A673 (cell line): ENCODE results near the gene ALG10. TPM values are rescaled to one million over a fixed set of nuclear protein-coding genes. Genes with fewer than 3 reads are reported as not detected.
"Not testable (repeated sequence)": the region's sequence is repeated elsewhere in the genome, so short reads cannot be mapped to it uniquely, and the experiment has no call there.

Source experiments
- BruUV-seq: library from RNA; stranded (reverse); fragments of 400-500 nt; replicated peaks from 2 replicates; lab custom pipeline; 2021; lab: Mats Ljungman, UMichigan
- CTCF ChIA-PET: fragments of 300-600 bp; sonication (Branson Sonifier 250); formaldehyde crosslinking; loops from one replicate; lab custom pipeline; 2022; ENCODE audit warnings: antibody characterized with exemption; lab: Charles Lee
- POLR2A ChIA-PET: fragments of 300-600 bp; sonication (Branson Sonifier 250); formaldehyde crosslinking; loops from one replicate; lab custom pipeline; 2022; ENCODE audit warnings: antibody characterized with exemption; ENCODE audit not compliant: low non-redundant PET; lab: Charles Lee
- DNase-seq: peaks from one replicate; pipeline ENCODE4 v3.0.0-alpha.2; 2015; ENCODE audit warnings: low spot score
- H3K27ac ChIP-seq: fragments of 200-600 bp; sonication (generic); 2 replicates; pipeline ENCODE4 v1.5.1; 2016; ENCODE audit warnings: mixed run types, low read depth, mild to moderate bottlenecking, mixed read lengths, antibody characterized with exemption, low read length; ENCODE audit not compliant: poor library complexity, severe bottlenecking
- H3K27me3 ChIP-seq: fragments of 200-600 bp; sonication (generic); replicated peaks from 2 replicates; pipeline ENCODE4 v1.6.1; 2017; ENCODE audit warnings: mixed run types, low read depth, mild to moderate bottlenecking, mixed read lengths, antibody characterized with exemption, low read length; ENCODE audit not compliant: insufficient read depth, poor library complexity
- H3K36me3 ChIP-seq: fragments of 200-600 bp; sonication (generic); 2 replicates; pipeline ENCODE4 v1.6.1; 2016; ENCODE audit warnings: mixed run types, mild to moderate bottlenecking, mixed read lengths, antibody characterized with exemption, low read length; ENCODE audit not compliant: insufficient read depth, poor library complexity, severe bottlenecking
- H3K4me1 ChIP-seq: fragments of 200-600 bp; sonication (generic); 2 replicates; pipeline ENCODE4 v1.6.1; 2017; ENCODE audit warnings: mixed run types, mild to moderate bottlenecking, mixed read lengths, antibody characterized with exemption, low read length; ENCODE audit not compliant: insufficient read depth, poor library complexity, severe bottlenecking
- H3K4me3 ChIP-seq: fragments of 200-600 bp; sonication (generic); 2 replicates; pipeline ENCODE4 v1.5.1; 2016; ENCODE audit warnings: low read depth, mixed run types, mild to moderate bottlenecking, mixed read lengths, low read length; ENCODE audit not compliant: poor library complexity, severe bottlenecking
- H3K9me3 ChIP-seq: fragments of 200-600 bp; sonication (generic); 2 replicates; pipeline ENCODE4 v1.6.1; 2016; ENCODE audit warnings: mixed run types, low read depth, mild to moderate bottlenecking, mixed read lengths, antibody characterized with exemption, low read length; ENCODE audit not compliant: poor library complexity, severe bottlenecking
- CTCF ChIP-seq: fragments of 300-800, 200-600 bp; sonication (generic); conservative IDR thresholded peaks from 2 replicates; pipeline ENCODE4 v1.5.1; 2017; ENCODE audit warnings: low read depth, mild to moderate bottlenecking, antibody characterized with exemption, low read length, moderate library complexity, mixed read lengths
- EZH2 ChIP-seq: fragments of 200-600 bp; sonication (generic); IDR thresholded peaks from 2 replicates; pipeline ENCODE4 v1.6.1; 2017; ENCODE audit warnings: borderline replicate concordance, low read depth, mild to moderate bottlenecking, mixed read lengths, antibody characterized with exemption, low read length; ENCODE audit not compliant: poor library complexity, severe bottlenecking
- intact Hi-C: fragments of 100-400 bp; cut with micrococcal nuclease; formaldehyde crosslinking; loops from one replicate; pipeline ENCODE4 v1.10.0; 2022; ENCODE audit not compliant: unreplicated experiment
- total RNA-seq: library from RNA; stranded (reverse); gene quantifications from 2 replicates; pipeline ENCODE4 v1.2.3, GENCODE V29; 2021

The ALG10 gene
- total RNA-seq, 1 experiment from 2014 or later, result 19.4 TPM

GRCh38 chr12:34016361-34016760, 5.9 kb upstream of the ALG10 start:
- DNase-seq, result no peak
- Histone ChIP-seq H3K27ac (no peak overlapping the region), H3K9me3 (no peaks in the 10 kb centered on the region), H3K36me3 (no peaks in the 10 kb centered on the region), H3K27me3 (peaks cover 4% of the 10 kb centered on the region), H3K4me3 (no peak overlapping the region), H3K4me1 (no peaks in the 10 kb centered on the region)
- ChIA-PET CTCF (no interaction called here), POLR2A (no interaction called here)
- intact Hi-C loops, result no loop called here
- no TSS peak for BruUV-seq
- no peak for TF ChIP-seq CTCF
- TF ChIP-seq EZH2, result no peak

- Histone ChIP-seq H3K4me3 (peak overlapping the region; percentile 91), H3K4me1 (no peaks in the 10 kb centered on the region), H3K27ac (no peak overlapping the region), H3K9me3 (no peaks in the 10 kb centered on the region), H3K36me3 (peaks cover 2% of the 10 kb centered on the region), H3K27me3 (no peaks in the 10 kb centered on the region)
- no peak for TF ChIP-seq EZH2
- no peak for TF ChIP-seq CTCF
- ChIA-PET POLR2A (no interaction called here), CTCF (interaction anchor here (1.7 kb wide), 1 partner anchor 1265 kb away, joined by 7 read pairs; the partner anchor contains the start of gene YARS2)
- DNase-seq, result no peak
- intact Hi-C loops, result loop anchor here (10.0 kb wide), 1 partner anchor 1646 kb away; no protein-coding TSS in a partner anchor
- no TSS peak for BruUV-seq
Observed at GRCh38 chr12:34021071-34021470, 1.2 kb upstream of the ALG10 start.

- H3K4me1 ChIP-seq, H3K27ac ChIP-seq, H3K4me3 ChIP-seq, POLR2A ChIA-PET, CTCF ChIA-PET, H3K27me3 ChIP-seq, BruUV-seq, H3K9me3 ChIP-seq, H3K36me3 ChIP-seq, DNase-seq: not testable (repeated sequence)
- intact Hi-C loops, result loop anchor here (10.0 kb wide), 1 partner anchor 1653 kb away; no protein-coding TSS in a partner anchor
Observed at GRCh38 chr12:34027661-34028060, 5.4 kb downstream of the ALG10 start.

GRCh38 chr12:34030591-34030990, 8.3 kb downstream of the ALG10 start:
- no TSS peak for BruUV-seq
- intact Hi-C loops, result no loop called here
- no peak overlapping the region for H3K27ac ChIP-seq
- H3K36me3 ChIP-seq, result no peaks in the 10 kb centered on the region
- ChIA-PET CTCF (no interaction called here), POLR2A (no interaction called here)
- H3K27me3 ChIP-seq, result no peaks in the 10 kb centered on the region
- no peaks in the 10 kb centered on the region for H3K9me3 ChIP-seq
- no peak for DNase-seq
- no peaks in the 10 kb centered on the region for H3K4me1 ChIP-seq
- H3K4me3 ChIP-seq, result no peak overlapping the region
- TF ChIP-seq CTCF (no peak), EZH2 (no peak)
